Cortex of kidney (tissue), 1 donor: ENCODE results near the gene ELOVL6.
"Not testable (repeated sequence)": the region's sequence is repeated elsewhere in the genome, so short reads cannot be mapped to it uniquely, and the experiment has no call there.

ENCODE experiments used
- DNase-seq: peaks from one replicate; lab custom pipeline; 2025; lab: John Stamatoyannopoulos, UW

Gene ELOVL6

DNA sequence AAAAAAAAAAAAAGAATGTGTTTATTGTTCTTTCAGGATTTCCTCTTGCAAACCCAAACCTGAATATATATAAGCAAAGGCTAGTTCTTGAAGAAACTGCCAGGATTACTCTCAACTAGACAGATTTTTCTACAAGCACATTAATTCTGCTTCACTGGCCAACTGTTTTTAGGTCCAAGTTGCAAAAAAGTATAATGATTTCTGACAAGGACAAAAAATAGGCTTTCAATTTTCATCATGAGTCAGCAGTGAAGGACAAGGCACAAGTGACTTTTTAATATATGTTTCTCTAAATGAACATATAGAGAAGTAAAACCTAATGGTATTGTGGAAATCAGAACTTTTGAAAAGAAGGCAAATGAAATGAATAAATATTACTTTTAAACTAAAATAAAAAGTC lies 73.7 kb downstream of the ELOVL6 start:
- DNase-seq: no peak

DNA sequence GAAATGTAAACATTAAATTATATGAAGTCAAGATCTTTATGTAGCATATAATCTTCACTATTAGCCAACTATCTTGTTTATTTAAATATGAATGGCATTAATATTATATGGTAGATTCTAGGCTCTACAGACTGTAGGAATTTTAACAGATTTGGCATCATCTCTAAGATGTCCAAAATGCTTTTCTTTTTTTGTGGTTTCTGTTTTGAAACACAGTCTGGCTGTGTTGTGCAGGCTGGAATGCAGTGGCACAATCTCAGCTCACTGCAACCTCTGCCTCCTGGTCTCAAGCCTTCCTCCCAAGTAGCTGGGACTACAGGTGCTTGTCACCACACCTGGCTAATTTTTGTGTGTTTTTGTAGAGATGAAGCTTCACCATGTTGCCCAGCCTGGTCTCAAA lies 76.2 kb downstream of the ELOVL6 start:
- no peak for DNase-seq

DNA sequence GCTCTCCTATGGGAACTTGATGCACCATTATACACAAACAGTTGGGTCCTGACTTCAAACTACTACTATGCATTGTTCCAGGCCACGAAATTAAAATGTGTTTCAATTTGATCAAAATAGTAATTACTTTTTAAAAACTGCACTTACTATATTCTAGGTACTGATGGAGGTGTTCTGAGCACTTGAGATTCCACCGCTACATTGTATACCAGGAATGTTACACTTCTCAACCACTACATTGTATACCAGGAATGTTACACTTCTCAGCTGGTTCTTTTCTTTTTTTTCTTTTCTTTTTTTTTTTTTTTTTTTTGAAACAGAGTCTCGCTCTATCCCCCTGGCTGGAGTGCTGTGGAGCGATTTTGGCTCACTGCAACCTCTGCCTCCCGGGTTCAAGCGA lies 77.9 kb downstream of the ELOVL6 start:
- DNase-seq: no peak

DNA sequence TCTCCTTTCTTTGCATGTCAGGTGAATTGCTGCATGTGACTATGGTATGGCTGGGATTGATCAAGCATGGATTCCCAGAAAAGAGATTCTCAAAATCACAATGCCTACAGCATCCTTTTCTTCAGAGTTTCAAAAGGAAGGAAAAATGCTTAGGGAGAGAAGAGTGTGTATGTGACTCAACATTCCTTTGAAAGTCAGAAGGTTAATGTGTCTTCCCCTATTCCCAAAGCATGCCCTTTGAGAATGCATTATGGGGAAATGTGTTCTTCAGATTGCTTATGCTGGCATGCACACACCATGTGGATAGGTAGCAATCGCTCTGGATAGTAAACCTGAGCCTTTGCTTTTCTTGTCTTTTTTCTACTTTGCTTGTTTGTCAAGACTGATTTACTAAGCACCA lies 78.5 kb downstream of the ELOVL6 start:
- DNase-seq: no peak

DNA sequence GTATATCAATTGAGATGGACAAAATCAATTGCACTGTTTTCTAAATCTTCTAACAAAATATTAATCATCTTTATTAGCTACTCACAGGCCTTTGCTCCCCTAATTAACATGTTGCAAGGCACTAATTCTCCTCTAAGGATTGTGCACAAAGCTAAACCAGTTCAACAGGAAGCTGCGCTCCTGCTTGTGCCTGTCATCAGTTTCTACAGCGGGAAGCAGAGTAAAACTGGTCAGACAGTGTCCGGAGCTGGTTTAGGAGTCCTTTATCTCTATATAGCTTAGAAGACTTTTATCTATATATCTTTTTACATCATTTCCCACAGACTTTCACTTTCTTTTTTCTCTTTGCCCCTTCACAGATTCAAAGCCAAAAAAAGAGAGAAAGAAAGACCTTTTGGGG lies 79.1 kb downstream of the ELOVL6 start:
- DNase-seq: no peak

DNA sequence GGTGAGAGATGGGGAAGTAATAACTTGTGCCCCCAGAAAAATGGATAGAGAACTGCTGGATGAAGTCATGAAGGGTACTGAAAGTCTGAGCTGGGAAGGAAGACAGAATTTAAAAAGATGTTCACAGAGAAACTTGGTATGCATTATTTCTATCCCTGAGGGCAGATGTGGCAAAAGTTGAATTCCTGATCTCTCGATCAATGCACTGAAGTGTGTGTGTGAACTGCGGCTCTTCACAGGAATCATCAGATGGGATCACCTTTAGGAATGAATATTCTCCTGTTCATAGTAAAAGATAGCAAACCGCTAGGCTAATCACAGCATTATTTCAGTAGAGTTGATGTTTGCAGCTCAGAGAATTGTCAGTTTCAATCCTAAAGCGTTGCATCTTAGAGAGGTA lies 86.4 kb downstream of the ELOVL6 start:
- no peak for DNase-seq

DNA sequence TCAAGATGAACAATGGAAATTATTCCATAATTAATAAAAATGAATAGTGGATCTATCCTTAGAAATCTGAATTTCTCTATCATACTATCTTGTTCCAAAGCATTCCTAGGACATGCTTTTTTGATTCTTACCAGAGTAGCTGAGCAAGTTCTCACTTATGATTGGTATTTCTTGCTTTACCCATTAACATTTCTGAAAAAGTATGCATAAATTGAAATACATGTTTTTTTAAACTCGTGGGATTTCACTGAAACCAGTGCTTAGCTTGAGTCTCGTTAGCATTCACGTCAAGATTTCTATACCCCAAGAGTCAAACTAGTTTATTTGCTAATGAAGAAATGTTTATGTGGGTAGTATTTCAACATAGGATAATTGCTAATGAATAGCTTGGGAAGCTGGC lies 89.0 kb downstream of the ELOVL6 start:
- DNase-seq: no peak

DNA sequence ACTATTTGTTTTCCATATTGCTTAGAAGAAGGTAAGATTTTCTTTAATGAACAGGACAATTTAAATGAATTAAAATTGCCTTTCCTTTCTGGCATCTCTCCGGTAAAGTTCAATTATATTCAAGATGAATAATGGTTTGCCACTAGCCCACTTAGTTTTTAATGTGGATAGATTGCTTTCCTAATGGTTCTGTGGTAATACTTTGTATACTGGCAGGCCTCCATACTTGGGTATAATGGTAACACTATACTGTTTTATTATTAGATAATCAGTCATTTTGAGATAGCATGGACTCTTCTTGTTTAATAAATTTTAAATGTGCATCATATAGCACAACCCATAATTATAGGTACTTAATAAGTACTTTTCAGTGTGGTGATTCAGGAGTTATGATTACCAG lies 89.5 kb downstream of the ELOVL6 start:
- DNase-seq: no peak

DNA sequence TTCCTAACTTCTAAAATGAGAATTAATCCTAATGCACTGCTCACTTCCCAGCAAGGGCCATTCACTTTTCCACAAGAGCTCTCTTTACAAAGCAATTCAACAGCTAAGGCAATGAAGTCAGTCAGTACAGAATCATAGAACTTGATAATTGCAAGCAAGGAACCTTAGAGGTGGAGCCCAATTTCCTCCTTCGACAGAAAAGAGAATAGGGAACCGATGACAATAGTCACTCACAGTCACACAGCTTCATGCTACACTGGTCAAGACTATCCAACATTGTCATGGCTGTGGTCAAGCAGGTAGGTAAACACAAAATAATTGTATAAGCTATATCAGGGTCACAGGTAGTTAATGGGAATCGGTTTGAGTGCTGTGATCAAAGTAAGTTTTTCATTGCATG lies 90.0 kb downstream of the ELOVL6 start:
- DNase-seq: no peak

DNA sequence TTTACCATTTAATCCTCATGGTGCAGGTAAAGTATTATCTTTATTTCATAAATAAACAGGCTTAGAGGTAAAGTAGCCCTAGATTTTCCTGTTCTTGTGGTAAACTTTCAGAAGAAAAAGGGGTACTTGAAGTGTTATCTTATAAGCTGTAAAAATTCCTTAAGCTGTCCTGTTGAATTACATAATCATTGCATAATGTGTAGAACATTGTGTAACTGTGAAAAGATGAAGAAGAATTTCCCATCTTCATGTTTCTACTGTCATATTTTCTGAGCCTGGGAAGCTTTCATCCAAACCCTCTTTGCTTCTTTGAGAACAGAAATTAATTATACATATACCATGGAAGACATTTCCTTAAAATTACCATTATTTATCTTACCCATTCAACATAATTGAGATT lies 90.5 kb downstream of the ELOVL6 start:
- DNase-seq: no peak

DNA sequence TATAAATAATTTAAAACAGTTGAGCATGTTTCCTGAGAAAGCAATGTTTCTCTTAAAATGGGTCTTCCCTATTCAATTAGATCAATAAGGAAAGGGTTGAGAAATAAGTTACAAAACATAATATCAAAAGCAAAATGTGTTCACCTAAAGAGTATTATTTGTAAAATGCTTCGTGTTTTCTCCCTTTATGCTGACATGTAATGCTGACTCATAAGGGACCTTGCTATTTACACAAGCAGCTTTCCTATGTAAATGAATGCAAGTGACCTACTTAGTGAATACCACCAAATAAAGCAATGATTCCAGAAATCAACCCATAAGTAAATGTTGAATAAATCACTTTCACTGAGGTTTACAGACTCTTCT lies 91.5 kb downstream of the ELOVL6 start:
- no peak for DNase-seq

DNA sequence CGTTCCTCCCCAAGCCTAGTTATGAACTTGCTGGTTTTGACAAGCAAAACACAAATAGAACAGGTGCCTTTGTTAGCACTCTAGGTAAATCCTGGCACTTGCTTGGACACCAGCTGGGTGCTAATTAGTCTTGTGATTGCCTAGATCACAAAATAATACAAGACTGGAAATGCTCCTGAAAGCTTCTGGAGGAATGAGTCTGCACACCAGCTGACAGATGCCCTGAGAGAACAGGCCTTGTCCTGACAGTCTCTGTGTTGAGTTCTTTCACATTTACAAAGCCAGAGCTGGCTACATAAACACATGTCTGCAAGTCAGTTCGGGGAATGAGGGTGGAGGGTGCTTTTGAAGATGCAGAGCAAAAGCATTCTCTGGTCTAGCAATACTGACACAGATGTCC lies 93.8 kb downstream of the ELOVL6 start:
- no peak for DNase-seq

DNA sequence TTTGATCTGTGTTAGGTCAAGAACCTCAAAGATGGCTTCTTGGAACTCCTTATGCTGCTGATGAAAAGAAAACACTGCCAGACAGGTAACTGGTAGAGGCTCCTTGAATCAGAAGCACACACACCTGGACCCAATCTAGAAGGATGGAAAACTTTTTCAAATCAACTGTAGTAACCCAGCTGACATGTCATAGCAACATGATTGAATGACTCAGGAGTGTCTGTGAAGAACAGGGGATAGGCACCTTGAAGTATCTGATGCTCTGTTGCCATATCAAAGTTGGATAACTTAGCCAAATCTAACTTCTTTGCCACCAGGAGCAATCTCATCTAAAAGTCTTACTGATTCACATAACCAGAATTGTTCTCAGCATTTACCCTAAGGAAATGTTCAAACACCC lies 98.8 kb downstream of the ELOVL6 start:
- DNase-seq: no peak

DNA sequence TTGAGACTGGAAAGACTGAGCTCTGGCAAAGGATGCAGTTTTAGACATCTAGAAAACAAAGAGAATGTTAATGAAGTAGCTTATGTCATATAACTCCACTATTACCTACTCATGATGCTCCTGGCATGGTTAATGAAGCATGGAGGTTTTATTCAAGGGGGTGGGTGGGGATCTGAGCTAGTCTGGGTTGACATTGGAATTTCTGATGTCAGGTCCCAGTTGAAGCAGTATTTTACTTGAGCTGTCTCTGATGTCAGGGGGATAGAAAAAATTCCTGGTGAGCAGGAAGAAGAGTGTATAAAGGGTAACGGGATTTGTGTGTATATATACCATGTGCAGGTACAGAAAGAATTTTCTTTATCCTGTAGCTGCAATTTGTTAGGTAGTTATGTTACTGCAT lies 102.0 kb downstream of the ELOVL6 start:
- DNase-seq: no peak

DNA sequence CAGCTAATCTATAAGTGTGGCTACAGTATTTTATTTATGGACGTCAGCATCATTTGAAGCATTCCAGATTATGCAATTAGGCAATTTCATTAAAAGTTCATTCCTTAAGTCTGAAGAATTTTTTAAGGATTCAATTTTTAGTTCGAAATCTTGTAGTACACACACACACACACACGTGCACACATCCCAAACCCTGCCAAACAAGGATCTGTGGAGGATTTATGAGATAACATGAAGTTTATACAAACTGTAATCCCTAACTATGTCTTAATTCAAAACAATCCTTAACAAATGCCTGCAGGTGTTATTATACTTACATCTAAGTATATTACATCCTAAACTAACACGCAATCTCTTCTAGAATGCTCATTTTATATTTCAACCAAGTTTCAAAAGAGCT lies 105.8 kb downstream of the ELOVL6 start:
- no peak for DNase-seq

DNA sequence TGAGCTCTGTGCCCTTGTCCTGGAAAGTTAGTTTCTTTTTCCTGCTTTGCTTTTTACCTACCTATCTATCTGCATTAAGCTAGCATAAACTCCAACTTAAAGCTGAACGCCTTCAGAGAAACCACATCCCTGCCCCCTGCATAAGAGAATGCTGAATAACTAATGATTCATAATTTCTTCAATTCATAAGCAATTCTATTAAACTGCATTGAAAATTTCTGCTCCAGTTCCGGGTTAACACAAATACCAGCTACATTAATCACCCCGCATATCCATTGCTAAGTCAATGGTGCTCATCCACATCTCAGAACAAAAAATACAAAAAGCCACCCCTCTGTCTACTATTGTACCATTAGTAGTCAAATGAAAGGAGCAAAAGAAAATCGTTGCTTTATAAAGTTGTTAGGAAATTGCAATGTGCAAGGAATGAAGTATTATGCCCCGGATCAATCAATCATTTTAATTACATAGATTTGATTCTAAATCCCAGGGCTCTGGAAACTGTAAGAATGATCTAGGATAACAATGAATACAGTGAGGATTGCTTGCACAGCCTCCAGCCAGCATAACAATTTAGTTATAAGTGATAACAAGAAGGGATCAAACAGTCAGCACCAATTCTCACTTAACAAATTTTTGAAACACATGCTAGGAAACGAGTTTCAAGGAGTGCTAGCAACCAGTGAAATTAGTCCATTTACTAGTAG lies 106.8 kb downstream of the ELOVL6 start:
- DNase-seq: no peak

DNA sequence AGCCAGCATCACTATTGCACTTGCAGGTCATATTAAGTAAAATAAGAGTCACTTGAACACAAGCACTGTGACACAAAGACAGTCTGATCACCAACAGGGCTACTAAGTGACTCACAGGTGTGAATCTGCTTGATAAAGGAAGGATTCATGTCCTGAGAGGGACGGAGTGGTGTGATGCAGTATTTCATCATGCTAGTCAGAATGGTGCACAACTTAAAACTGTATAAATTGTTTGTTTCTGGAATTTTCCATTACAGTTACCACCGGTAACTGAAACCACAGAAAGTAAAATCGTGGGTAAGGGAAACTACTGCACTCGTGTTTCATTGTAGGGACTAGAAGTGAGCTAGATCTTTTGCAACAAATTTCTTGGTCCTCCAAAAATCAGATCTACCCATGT lies 109.7 kb downstream of the ELOVL6 start:
- no peak for DNase-seq

DNA sequence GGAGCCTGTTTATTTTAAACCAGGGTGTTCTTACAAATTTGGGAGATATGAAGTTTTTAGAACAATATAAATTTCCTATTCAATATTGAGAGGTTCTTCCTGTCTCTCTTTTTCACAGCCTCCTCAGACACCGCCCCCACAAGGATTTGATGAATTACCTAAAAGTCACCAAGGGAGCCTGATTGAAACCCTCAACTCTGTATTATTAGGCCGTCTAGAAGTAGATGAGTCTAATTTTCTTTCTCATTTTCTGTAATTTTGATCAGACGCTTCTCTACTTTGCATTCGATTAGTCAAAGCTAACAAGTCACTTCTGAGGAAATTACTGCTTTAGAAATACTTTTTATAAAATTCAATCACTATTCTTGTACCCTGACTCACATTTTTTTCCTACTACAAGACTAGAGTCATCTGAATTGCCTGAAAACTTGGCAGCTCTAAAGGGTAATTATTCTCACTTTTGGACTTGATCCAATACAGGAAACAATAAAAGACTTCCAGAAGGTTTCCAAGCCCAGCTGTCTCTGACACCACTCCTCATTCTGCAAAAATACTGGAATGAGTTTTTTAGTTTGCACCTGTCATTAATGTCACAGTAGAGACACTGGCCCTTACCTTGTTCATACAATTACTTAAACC lies 111.2 kb downstream of the ELOVL6 start:
- no peak for DNase-seq

DNA sequence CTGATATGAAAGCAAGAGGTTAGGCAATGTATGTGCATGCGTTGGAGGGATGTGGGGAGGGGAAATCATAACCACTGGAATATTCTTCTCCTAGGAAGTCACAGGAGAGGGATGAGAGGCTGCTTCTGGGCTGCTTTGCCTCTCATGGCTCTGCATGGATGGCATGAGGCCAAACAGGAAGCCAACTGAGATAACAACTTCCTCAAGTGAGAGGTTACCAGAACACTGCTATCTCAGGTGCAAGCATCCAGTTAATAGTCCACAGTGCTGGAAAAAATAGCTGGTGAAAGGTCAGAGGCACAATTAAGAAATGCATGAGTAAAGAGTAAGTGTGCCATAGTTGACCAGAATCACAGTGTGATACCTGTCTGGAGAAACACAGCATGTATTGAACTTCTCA lies 113.3 kb downstream of the ELOVL6 start:
- no peak for DNase-seq

DNA sequence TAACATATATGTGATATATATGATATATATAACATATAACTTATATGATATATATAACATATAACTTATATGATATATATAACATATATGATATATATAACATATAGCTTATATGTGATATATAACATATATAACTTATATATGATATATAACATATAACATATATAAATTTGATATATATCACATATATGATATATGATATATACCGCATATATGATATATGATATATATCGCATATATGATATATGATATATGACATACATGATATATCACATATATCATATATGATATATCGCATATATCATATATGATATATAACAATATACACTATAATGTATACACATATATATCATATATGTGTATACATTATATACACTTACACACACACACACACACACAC lies 114.3 kb downstream of the ELOVL6 start:
- no peak for DNase-seq

DNA sequence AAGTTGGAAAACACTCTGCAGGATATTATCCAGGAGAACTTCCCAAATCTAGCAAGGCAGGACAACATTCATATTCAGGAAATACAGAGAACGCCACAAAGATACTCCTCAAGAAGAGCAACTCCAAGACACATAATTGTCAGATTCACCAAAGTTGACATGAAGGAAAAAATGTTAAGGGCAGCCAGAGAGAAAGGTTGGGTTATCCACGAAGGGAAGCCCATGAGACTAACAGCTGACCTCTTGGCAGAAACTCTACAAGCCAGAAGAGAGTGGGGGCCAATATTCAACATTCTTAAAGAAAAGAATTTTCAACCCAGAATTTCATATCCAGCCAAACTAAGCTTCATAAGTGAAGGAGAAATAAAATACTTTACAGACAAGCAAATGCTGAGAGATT lies 120.3 kb downstream of the ELOVL6 start:
- not testable (repeated sequence) for DNase-seq

DNA sequence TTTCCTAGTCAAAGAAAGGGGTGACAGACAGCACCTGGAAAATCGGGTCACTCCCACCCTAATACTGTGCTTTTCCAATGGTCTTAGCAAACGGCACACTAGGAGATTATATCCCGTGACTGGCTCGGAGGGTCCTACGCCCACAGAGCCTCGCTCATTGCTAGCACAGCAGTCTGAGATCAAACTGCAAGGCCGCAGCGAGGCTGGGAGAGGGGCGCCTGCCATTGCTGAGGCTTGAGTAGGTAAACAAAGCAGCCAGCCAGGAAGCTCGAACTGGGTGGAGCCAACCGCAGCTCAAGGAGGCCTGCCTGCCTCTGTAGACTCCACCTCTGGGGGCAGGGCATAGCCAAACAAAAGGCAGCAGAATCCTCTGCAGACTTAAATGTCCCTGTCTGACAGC lies 121.6 kb downstream of the ELOVL6 start:
- not testable (repeated sequence) for DNase-seq

DNA sequence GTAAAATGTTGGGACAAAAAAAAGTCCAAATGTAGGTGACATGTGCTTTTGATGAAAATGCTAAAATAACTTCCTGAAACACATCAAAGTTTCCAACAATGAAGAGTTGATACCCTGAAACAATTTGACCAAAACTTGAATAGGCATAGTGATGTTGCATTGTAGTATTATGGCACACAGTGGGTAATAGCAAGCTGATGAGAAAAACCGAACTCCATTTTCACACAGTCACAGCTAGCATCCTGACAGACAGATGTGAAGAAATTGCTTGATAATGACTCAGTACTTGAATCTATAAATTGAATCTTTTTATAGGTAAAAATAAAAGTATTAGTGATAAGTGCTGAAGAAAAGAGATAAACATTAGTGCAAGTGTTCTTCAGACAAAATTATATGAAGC lies 122.5 kb downstream of the ELOVL6 start:
- DNase-seq: no peak

DNA sequence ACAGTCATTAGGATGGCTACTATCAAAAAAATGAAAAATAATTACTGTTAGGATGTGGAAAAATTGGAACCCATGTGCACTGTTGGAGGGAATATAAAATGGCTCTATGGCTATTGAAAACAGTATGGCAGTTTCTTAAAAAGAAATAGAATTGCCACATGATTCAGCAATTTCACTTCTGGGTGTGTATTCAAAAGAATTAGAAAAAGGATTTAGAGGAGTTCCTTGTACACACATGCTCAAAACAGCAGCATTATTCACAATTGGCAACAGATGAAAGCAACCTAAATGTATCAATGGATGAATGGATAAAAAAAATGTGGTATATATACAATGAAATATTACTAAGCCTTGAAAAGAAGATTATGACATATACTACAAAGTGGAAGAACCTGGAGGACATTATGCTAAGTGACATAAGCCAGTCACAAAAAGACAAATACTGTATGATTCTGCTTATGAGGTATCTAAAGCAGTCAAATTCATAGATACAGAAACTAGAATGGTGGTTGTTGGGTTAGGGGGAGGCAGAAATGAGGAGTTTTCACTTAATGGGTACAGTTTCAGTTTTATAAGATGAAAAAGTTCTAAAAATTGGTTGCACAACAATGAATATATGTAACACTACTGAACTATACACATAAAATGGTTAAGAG lies 123.2 kb downstream of the ELOVL6 start:
- DNase-seq: no peak
